ENCODE data around the gene RBM28.

RBM28 gene

GRCh38 chr7:128351296-128352152 is 7.8 kb upstream of the RBM28 start:
- no peak for DNase-seq (ENCODE audit: extremely low read depth in 1 of 2, low read depth in 1 of 2)

- DNase-seq (ENCODE audit: extremely low read depth in 1 of 2, low read depth in 1 of 2): no peak
These were observed 7.1 kb upstream of the RBM28 start for GRCh38 chr7:128350708-128351295.

- no peak for DNase-seq (ENCODE audit: extremely low read depth in 1 of 2, low read depth in 1 of 2)
These were observed 5.7 kb upstream of the RBM28 start for GRCh38 chr7:128349466-128349825.

- no peak for DNase-seq (ENCODE audit: extremely low read depth in 1 of 2, low read depth in 1 of 2)
These were observed 4.0 kb upstream of the RBM28 start for GRCh38 chr7:128347647-128348097.

DNA sequence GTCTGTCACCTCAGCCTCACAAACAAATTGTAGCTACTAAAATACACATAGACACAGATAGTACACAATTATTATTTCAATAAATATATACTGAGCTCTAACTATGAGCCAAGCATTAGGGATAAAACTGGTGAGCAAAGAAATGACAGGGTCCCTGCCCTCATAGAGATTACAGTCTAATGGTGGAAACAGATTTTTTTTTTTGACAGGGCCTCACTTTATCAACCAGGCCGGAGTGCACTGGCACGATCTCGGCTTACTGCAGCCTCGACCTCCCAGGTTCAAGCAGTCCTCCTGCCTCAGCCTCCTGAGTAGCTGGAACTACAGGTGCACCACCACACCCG is 695 bp upstream of the RBM28 start:
- DNase-seq (ENCODE audit: extremely low read depth in 1 of 2, low read depth in 1 of 2): no peak

DNA sequence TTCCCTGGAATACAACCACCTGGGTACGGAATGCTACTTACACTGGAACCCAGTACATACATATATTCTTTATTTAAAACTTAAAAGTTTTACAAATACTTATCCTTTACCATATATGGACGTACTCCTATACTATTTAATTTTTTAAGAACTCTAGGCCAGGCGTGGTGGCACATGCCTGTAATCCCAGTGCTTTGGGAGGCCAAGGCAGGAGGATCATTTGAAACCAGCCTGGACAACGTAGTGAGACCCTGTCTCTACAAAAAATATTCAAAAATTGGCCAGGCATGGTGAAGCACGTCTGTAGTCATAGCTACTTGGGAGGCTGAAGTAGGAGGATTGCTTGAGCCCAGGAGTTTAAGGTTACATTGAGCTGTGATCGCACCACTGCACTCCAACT is 2.0 kb downstream of the RBM28 start:
- DNase-seq (ENCODE audit: extremely low read depth in 1 of 2, low read depth in 1 of 2): no peak

DNA sequence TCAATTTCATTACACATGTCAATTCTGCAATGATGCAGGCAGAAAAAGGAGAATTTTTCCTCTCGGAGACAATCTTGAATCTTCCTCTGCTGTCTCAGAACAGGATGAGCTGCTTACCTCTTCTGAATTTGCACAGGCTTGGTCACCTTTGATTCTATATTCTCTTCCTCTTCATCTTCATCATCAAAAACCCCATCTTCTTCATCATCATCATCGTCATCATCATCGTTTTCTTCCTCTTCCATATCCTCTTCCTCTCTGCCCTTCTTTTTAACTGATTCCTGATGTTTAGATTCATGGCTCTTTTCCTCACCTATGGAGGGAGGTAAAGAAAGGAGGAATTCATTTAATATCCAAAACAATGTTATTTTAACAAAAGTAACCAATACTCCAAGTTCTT is 8.0 kb downstream of the RBM28 start:
- no peak for DNase-seq (ENCODE audit: extremely low read depth in 1 of 2, low read depth in 1 of 2)

- DNase-seq (ENCODE audit: extremely low read depth in 1 of 2, low read depth in 1 of 2): no peak
These were observed 19.4 kb downstream of the RBM28 start for GRCh38 chr7:128324368-128324680.

DNA sequence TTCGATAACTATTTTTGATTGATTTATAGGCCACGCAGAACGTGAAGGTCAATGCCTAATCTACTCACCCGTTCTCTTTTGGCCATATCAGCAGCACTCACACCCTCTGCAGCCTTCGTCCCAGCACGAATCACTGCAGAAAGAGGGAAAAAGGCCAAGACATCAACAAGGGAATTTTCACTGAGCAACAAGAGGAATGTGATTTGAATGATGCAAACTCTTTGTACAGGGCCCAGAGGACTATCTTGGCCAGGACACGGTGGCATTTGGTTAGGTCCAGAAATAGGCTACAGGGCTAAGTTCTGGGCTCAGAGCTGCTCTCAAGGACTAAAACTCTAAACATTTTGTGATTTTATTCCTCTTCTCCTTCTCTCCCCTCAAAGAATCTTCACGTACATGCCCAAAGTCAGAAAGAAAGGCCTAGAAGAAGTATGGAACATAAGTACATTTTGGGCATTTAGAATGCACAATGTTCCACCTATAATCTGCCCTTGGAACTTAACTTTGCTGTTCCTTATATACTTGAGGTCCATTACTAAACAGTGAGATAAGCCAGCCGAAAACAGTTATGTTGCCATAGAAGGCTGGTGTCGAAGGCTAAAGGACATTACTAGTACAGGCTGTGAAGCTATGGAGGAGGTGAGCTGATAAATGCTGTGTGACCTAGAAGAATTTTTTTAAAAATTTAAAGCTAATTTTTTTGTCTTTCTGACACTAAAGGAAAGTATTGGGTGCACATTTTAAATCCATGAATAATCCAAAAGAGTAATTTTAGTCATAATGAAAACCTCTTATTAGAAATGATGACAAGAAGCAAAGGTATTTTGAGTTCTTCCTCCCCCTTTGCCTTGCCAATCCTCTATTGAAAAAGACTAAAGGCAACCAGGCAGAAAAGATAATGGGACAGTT is 20.0 kb downstream of the RBM28 start:
- no peak for DNase-seq (ENCODE audit: extremely low read depth in 1 of 2, low read depth in 1 of 2)

DNA sequence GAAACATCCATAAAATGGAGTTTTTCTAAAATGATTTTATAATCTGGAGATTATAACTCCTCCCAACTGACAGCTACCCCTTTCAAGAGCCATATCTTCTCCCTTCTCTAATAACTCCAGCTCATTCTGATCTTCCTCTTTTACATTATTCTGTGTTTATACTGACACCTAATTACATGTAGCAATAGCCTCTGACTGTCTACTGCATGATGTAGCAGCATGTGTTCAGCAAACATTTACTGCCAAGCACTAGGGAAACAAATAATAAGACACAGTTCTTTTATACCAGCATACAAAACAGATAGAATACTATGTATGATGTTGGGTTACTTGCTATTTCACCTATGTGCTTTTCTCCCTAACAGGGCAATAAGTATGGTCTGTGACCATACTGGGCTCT is 20.7 kb downstream of the RBM28 start:
- DNase-seq (ENCODE audit: extremely low read depth in 1 of 2, low read depth in 1 of 2): no peak

GRCh38 chr7:128322040-128322643 is 21.6 kb downstream of the RBM28 start:
- peak in 1 of 2 donors; percentile 11 for DNase-seq (ENCODE audit: extremely low read depth in 1 of 2, low read depth in 1 of 2)

- DNase-seq (ENCODE audit: extremely low read depth in 1 of 2, low read depth in 1 of 2): no peak
These were observed 22.7 kb downstream of the RBM28 start for GRCh38 chr7:128321044-128321422.

GRCh38 chr7:128318691-128319090 is 25.0 kb downstream of the RBM28 start:
- no peak for DNase-seq (ENCODE audit: extremely low read depth in 1 of 2, low read depth in 1 of 2)

DNA sequence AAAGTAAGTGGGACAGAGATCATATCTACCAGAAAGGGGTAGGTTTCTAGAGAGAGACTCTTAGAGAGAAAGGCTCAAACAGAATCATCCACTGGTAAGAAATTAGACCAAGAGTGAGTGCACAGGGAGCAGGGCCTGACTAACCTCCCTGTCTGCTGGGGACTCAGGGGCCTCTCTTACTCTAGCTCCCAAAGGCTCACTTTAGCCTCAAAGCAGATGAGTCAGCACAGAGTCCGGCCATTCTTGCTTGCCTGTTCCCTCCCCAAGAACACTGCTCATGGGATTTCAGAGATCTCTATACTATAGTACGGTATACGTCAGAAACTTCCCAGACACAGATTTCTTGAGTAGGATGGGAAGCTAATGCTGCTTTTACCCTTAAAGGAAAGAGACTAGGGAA is 32.7 kb downstream of the RBM28 start:
- DNase-seq (ENCODE audit: extremely low read depth in 1 of 2, low read depth in 1 of 2): no peak

GRCh38 chr7:128310499-128310898 is 33.2 kb downstream of the RBM28 start:
- no peak for DNase-seq (ENCODE audit: extremely low read depth in 1 of 2, low read depth in 1 of 2)

DNA sequence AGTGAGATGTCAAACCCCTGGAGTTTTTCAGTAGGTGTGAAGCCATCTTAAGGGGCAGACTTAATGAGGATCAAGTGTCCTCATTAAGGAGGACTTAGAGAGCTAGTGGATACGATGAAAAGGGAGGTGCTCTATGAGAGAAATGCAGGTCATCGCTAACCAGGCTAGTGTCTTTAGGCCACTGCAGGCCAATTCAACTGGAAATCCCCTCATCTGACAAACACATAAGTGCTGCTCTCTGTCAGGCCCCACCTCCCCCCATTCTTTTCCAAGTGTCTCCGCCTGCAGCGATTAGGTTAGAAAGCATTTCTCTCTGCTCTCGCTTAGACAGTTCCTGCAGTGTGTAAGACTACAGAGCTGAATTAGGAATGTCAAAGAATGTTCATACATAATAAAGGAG is 33.7 kb downstream of the RBM28 start:
- DNase-seq (ENCODE audit: extremely low read depth in 1 of 2, low read depth in 1 of 2): no peak

DNA sequence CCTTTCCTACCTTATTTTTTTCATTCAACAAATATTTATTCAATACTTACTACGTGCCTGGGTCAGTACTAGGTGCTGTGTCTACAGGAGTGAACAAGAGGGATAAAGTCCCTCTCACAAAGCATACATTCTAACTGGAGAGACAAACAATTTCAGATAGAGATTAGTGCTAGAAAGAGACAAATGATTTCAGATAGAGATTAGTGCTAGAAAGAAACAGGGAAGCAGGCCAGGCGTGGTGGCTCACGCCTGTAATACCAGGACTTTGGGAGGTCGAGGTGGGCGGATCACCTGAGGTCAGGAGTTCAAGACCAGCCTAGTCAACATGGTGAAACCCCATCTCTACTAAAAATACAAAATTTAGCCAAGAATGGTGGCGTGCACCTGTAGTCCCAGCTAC is 34.6 kb downstream of the RBM28 start:
- DNase-seq (ENCODE audit: extremely low read depth in 1 of 2, low read depth in 1 of 2): no peak

DNA sequence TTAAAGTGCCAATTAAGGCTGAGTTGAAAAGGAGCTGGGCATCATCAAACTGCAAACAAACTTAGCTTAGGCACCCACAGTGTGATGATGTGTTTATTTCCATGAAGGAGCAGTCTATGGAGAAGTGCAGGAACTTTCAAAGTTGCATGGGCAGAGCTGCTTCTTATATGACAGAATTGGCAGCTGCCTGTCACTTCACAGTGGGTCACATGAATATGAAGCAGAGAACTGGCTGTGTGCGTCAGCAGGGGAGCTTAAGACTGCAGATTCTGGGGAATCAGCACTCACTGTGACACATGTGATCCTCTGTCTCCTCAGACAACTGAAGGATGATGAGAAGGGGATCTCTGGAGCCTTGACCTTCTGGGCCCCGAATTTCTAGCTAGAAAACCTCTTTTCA is 36.6 kb downstream of the RBM28 start:
- DNase-seq (ENCODE audit: extremely low read depth in 1 of 2, low read depth in 1 of 2): no peak

- DNase-seq (ENCODE audit: extremely low read depth in 1 of 2, low read depth in 1 of 2): no peak
These were observed 39.5 kb downstream of the RBM28 start for GRCh38 chr7:128304212-128304611.

DNA sequence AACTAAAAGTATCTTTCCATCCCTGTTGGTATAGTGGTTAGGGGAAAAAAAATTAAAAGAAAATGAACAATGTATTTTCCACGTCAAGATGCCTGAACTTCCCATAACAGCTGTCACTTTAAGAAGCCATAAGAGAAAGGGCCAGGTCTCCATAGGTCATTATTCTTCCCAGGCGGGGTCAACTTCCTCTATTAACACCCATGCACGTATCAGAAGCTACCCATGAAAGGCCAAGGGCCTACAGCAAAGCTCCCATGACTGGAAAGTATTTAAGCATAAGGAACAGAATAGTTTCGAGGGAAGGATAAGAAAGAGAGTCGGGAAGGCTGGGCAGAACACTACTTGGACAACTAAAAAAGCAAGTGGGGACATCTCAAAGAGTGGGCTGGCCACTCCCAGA is 40.1 kb downstream of the RBM28 start:
- DNase-seq (ENCODE audit: extremely low read depth in 1 of 2, low read depth in 1 of 2): no peak

GRCh38 chr7:128303133-128303532 is 40.6 kb downstream of the RBM28 start:
- no peak for DNase-seq (ENCODE audit: extremely low read depth in 1 of 2, low read depth in 1 of 2)

Data from stimulated activated CD8-positive, alpha-beta memory T cell treated with anti-CD3 and anti-CD28 coated beads, Interleukin-7, amount 100 ng/mL, for 48 hours (primary cell).